ENCODE results near the gene CDKN1C.

The CDKN1C gene

GRCh38 chr11:2892215-2892966, 6.8 kb upstream of the CDKN1C start:
- peak; percentile 88 for DNase-seq (ENCODE audit: low read depth, low spot score)
- H3K4me3 ChIP-seq (ENCODE audit: low read length), result peak overlapping the region; percentile 80

- H3K4me3 ChIP-seq (ENCODE audit: low read length), result peak overlapping the region; percentile 80
- DNase-seq (ENCODE audit: low read depth, low spot score), result peak; percentile 41
These were observed 6.0 kb upstream of the CDKN1C start for GRCh38 chr11:2891326-2892214.

GRCh38 chr11:2890466-2891294, 5.1 kb upstream of the CDKN1C start:
- no peak overlapping the region for H3K4me3 ChIP-seq (ENCODE audit: low read length)
- DNase-seq (ENCODE audit: low read depth, low spot score), result no peak

GRCh38 chr11:2889362-2890273, 4.0 kb upstream of the CDKN1C start:
- DNase-seq (ENCODE audit: low read depth, low spot score), result no peak
- no peak overlapping the region for H3K4me3 ChIP-seq (ENCODE audit: low read length)

GRCh38 chr11:2888266-2888968, 2.8 kb upstream of the CDKN1C start:
- peak overlapping the region; percentile 11; the same call in 1 of the 2 replicates for H3K4me3 ChIP-seq (ENCODE audit: low read length)
- peak; percentile 60 for DNase-seq (ENCODE audit: low read depth, low spot score)

- H3K4me3 ChIP-seq (ENCODE audit: low read length), result no peak overlapping the region
- DNase-seq (ENCODE audit: low read depth, low spot score), result no peak
These were observed 2.1 kb upstream of the CDKN1C start for GRCh38 chr11:2887515-2888195.

- no peak for DNase-seq (ENCODE audit: low read depth, low spot score)
- no peak overlapping the region for H3K4me3 ChIP-seq (ENCODE audit: low read length)
These were observed 1.4 kb upstream of the CDKN1C start for GRCh38 chr11:2886936-2887335.

- no peak for DNase-seq (ENCODE audit: low read depth, low spot score)
- no peak overlapping the region for H3K4me3 ChIP-seq (ENCODE audit: low read length)
These were observed 768 bp upstream of the CDKN1C start for GRCh38 chr11:2886191-2886894.

- DNase-seq (ENCODE audit: low read depth, low spot score), result no peak
- peak overlapping the region; percentile 42 for H3K4me3 ChIP-seq (ENCODE audit: low read length)
These were observed 428 bp downstream of the CDKN1C start for GRCh38 chr11:2885017-2885677.

- no peak for DNase-seq (ENCODE audit: low read depth, low spot score)
- H3K4me3 ChIP-seq (ENCODE audit: low read length), result no peak overlapping the region
These were observed 1.4 kb downstream of the CDKN1C start for GRCh38 chr11:2883979-2884815.

GRCh38 chr11:2883640-2883978, 2.0 kb downstream of the CDKN1C start:
- no peak overlapping the region for H3K4me3 ChIP-seq (ENCODE audit: low read length)
- DNase-seq (ENCODE audit: low read depth, low spot score), result no peak

GRCh38 chr11:2882396-2883110, 3.0 kb downstream of the CDKN1C start:
- H3K4me3 ChIP-seq (ENCODE audit: low read length), result no peak overlapping the region

GRCh38 chr11:2881981-2882375, 3.6 kb downstream of the CDKN1C start:
- no peak overlapping the region for H3K4me3 ChIP-seq (ENCODE audit: low read length)
- DNase-seq (ENCODE audit: low read depth, low spot score), result no peak

More at GRCh38 chr11:2882396-2883110, 3.0 kb downstream of the CDKN1C start:
- DNase-seq (ENCODE audit: low read depth, low spot score), result no peak

- H3K4me3 ChIP-seq (ENCODE audit: low read length), result no peak overlapping the region
- no peak for DNase-seq (ENCODE audit: low read depth, low spot score)
These were observed 4.2 kb downstream of the CDKN1C start for GRCh38 chr11:2881076-2881980.

Measured in Jurkat, Clone E6-1 (cell line).